OCI-LY7 (cell line): ENCODE measurements around the gene GLI3. TPM values are rescaled to one million over a fixed set of nuclear protein-coding genes. Genes with fewer than 3 reads are reported as not detected.

ENCODE experiments used
- BruUV-seq: library from RNA; stranded (reverse); fragments of 400-500 nt; replicated peaks from 2 replicates; lab custom pipeline; 2021; lab: Mats Ljungman, UMichigan
- CTCF ChIA-PET: fragments of 300-600 bp; sonication (Branson Sonifier 250); formaldehyde crosslinking; loops from one replicate; lab custom pipeline; 2022; ENCODE audit warnings: antibody characterized with exemption; ENCODE audit not compliant: unreplicated experiment; lab: Charles Lee
- POLR2A ChIA-PET: fragments of 300-600 bp; sonication (Branson Sonifier 250); formaldehyde crosslinking; loops from one replicate; lab custom pipeline; 2022; ENCODE audit warnings: antibody characterized with exemption; lab: Charles Lee
- DNase-seq: peaks from one replicate; pipeline ENCODE4 v3.0.0-alpha.2; 2015; ENCODE audit warnings: low spot score
- H2AFZ ChIP-seq: fragments of 200-600 bp; sonication (generic), shearing (Covaris generic); 2 replicates; pipeline ENCODE4 v1.6.1; 2014; ENCODE audit warnings: mild to moderate bottlenecking, antibody characterized with exemption, low read length, moderate library complexity
- H3K27ac ChIP-seq: fragments of 200-600 bp; sonication (generic); 2 replicates; pipeline ENCODE4 v1.5.1; 2014; ENCODE audit warnings: mixed run types, low read depth, mild to moderate bottlenecking, moderate library complexity, low read length, inconsistent platforms; ENCODE audit not compliant: poor library complexity, severe bottlenecking
- H3K36me3 ChIP-seq: fragments of 200-600 bp; sonication (generic); 2 replicates; pipeline ENCODE4 v1.6.1; 2014; ENCODE audit warnings: mild to moderate bottlenecking, antibody characterized with exemption, low read length, moderate library complexity, mixed read lengths; ENCODE audit not compliant: insufficient read depth
- H3K4me1 ChIP-seq: fragments of 200-600 bp; sonication (generic); 2 replicates; pipeline ENCODE4 v1.5.1; 2014; ENCODE audit warnings: mild to moderate bottlenecking, low read length; ENCODE audit not compliant: insufficient read depth, poor library complexity, severe bottlenecking
- H3K4me2 ChIP-seq: fragments of 200-600 bp; sonication (generic); 2 replicates; pipeline ENCODE4 v1.6.1; 2014; ENCODE audit warnings: mild to moderate bottlenecking, low read length
- H3K4me3 ChIP-seq: fragments of 200-600 bp; sonication (generic); 2 replicates; pipeline ENCODE4 v1.5.1; 2014; ENCODE audit warnings: mild to moderate bottlenecking, low read depth, low read length; ENCODE audit not compliant: poor library complexity, severe bottlenecking
- H3K79me2 ChIP-seq: fragments of 200-600 bp; sonication (generic); 2 replicates; pipeline ENCODE4 v1.6.1; 2016; ENCODE audit warnings: low read depth, mild to moderate bottlenecking, low read length, moderate library complexity, mixed read lengths; ENCODE audit not compliant: insufficient read depth
- H3K9me2 ChIP-seq: fragments of 200-600 bp; sonication (generic); 2 replicates; pipeline ENCODE4 v1.6.1; 2016; ENCODE audit warnings: mild to moderate bottlenecking, low read length, mixed read lengths; ENCODE audit not compliant: insufficient read depth
- H3K9me3 ChIP-seq: fragments of 200-600 bp; sonication (generic); 2 replicates; pipeline ENCODE4 v1.6.1; 2014; ENCODE audit warnings: mild to moderate bottlenecking, mixed run types, low read length, mixed read lengths
- H4K20me1 ChIP-seq: fragments of 200-600 bp; sonication (generic); 2 replicates; pipeline ENCODE4 v1.6.1; 2014; ENCODE audit warnings: mild to moderate bottlenecking, antibody characterized with exemption, low read length, moderate library complexity, mixed read lengths; ENCODE audit not compliant: insufficient read depth
- EZH2phosphoT487 ChIP-seq: fragments of 200-600 bp; sonication (generic); IDR thresholded peaks from 2 replicates; pipeline ENCODE4 v1.6.1; 2018; ENCODE audit warnings: low read depth, borderline replicate concordance, mild to moderate bottlenecking, mixed run types, antibody characterized with exemption, low read length, moderate library complexity, mixed read lengths
- intact Hi-C: fragments of 100-400 bp; cut with micrococcal nuclease; formaldehyde crosslinking; loops from one replicate; pipeline ENCODE4 v1.10.0; 2022; ENCODE audit not compliant: unreplicated experiment
- total RNA-seq, 2 experiments: library from RNA; depleted of rRNA in 1 of 2; stranded (reverse); fragments of >200 nt in 1 of 2; shearing (Covaris generic) in 1 of 2; gene quantifications; 2 replicates each; pipeline ENCODE4 v1.2.3, GENCODE V29; 2014 to 2022
- TF ChIP-seq, protein P1 (sequence below): fragments of 200-600 bp; sonication (generic); conservative IDR thresholded peaks from 2 replicates; pipeline ENCODE4 v1.5.1; 2014; ENCODE audit warnings: mild to moderate bottlenecking, antibody characterized with exemption, low read length, moderate library complexity, mixed read lengths

Gene GLI3
- total RNA-seq, 2 experiments from 2014 or later: not detected

DNA sequence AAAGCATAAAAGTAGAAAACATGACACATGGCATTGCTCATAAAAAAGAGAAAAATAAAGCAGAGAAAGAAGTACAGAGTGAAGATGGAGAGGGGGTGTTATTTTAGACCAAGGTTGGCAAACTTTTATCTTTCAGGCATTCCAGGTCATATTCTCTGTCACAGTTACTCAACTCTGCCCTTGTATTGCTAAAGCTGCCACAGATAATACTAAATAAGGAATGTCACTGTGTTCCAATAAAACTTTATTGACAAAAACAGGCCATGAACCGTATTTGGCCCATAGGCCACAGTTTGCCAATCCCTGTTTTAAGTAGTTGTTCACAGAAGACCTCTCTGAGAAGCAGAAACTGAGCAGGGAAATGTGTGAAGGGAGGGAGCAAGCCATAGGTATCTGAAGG, 167.4 kb downstream of the GLI3 start:
- H3K9me2 ChIP-seq: no peaks in the 10 kb centered on the region; the same call in 1 of the 2 replicates
- intact Hi-C loops: no loop called here
- no peak overlapping the region for H3K27ac ChIP-seq
- H4K20me1 ChIP-seq: no peaks in the 10 kb centered on the region
- H3K4me1 ChIP-seq: peaks cover 5% of the 10 kb centered on the region
- no peak overlapping the region for H2AFZ ChIP-seq
- no peaks in the 10 kb centered on the region for H3K36me3 ChIP-seq
- no peak overlapping the region for H3K4me2 ChIP-seq
- H3K9me3 ChIP-seq: no peaks in the 10 kb centered on the region
- no TSS peak for BruUV-seq
- ChIA-PET POLR2A (no interaction called here), CTCF (no interaction called here)
- no peak overlapping the region for H3K4me3 ChIP-seq
- no peaks in the 10 kb centered on the region for H3K79me2 ChIP-seq
- no peak for DNase-seq
- TF ChIP-seq, protein P1, sequence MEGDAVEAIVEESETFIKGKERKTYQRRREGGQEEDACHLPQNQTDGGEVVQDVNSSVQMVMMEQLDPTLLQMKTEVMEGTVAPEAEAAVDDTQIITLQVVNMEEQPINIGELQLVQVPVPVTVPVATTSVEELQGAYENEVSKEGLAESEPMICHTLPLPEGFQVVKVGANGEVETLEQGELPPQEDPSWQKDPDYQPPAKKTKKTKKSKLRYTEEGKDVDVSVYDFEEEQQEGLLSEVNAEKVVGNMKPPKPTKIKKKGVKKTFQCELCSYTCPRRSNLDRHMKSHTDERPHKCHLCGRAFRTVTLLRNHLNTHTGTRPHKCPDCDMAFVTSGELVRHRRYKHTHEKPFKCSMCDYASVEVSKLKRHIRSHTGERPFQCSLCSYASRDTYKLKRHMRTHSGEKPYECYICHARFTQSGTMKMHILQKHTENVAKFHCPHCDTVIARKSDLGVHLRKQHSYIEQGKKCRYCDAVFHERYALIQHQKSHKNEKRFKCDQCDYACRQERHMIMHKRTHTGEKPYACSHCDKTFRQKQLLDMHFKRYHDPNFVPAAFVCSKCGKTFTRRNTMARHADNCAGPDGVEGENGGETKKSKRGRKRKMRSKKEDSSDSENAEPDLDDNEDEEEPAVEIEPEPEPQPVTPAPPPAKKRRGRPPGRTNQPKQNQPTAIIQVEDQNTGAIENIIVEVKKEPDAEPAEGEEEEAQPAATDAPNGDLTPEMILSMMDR: no peak
- no peak for TF ChIP-seq EZH2phosphoT487

DNA sequence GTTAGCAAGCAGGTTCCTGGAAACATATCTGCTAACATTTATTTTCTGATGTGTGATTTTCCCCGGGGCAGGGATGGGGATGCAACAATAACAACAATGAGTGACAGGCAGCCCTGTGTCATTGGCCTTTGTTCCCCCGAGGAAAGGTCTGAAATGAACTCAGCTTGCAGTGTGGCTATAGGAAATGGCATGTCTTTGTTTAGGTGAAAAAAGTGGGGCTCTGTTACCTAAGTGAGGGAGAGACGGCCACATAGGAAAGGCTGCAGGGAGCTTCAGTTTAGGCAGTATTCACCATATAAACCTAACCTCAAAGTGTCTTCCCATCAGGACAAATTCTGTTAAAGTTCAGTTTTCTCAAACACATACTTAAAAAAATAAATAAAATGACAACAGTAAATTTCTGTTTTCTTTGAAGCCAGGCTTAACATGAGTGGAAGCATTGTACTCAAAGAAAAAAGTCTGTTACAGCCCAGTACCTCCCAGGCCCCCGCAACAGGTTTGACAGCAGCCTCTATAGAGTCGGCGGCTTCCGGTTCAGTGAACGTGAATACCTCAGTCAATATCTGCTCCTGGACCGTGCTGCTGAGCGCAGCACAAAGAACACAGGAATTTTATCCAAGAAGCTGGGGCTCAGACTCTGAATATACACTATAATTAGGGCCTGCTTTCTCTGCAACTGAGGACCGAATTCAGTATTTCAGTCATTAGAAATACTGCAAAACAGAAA, 168.3 kb downstream of the GLI3 start:
- Histone ChIP-seq H2AFZ (peak overlapping the region; percentile 57; the same call in 1 of the 2 replicates), H3K27ac (no peak overlapping the region), H3K36me3 (no peaks in the 10 kb centered on the region), H3K9me3 (no peaks in the 10 kb centered on the region), H3K4me2 (no peak overlapping the region), H3K79me2 (no peaks in the 10 kb centered on the region), H3K4me3 (no peak overlapping the region), H3K4me1 (peaks cover 5% of the 10 kb centered on the region), H3K9me2 (no peaks in the 10 kb centered on the region; the same call in 1 of the 2 replicates), H4K20me1 (no peaks in the 10 kb centered on the region)
- no TSS peak for BruUV-seq
- no peak for DNase-seq
- CTCF ChIA-PET: no interaction called here
- no peak for TF ChIP-seq EZH2phosphoT487
- TF ChIP-seq, protein P1: no peak
- intact Hi-C loops: no loop called here
- POLR2A ChIA-PET: interaction anchor here (0.5 to 0.6 kb wide), 2 partner anchors 13 to 342 kb away, joined by 3 read pairs; no protein-coding TSS in a partner anchor

DNA sequence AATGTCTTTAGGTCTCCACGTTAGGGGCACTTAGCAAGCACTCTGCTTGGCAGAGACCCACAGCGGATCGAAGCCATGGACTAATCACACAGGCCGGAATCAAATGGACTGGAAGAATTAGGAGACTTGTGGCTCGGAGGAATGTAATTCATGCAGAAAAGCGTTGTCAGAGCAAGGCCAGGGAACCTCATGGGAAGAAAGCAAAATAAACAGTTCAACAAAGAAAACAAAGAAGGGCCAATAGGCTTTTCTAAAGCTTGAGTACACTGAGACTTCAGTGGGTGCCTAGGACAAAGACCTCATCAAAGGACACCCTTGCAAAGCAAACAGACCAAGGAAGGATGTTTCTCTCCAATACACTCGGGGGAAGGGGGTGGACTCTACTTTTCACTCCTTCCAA, 171.1 kb downstream of the GLI3 start:
- Histone ChIP-seq H3K79me2 (no peaks in the 10 kb centered on the region), H3K36me3 (no peaks in the 10 kb centered on the region), H3K4me3 (no peak overlapping the region), H3K9me2 (no peaks in the 10 kb centered on the region; the same call in 1 of the 2 replicates), H3K4me2 (no peak overlapping the region), H3K27ac (no peak overlapping the region), H4K20me1 (no peaks in the 10 kb centered on the region), H2AFZ (no peak overlapping the region), H3K9me3 (no peaks in the 10 kb centered on the region), H3K4me1 (peaks cover 19% of the 10 kb centered on the region)
- ChIA-PET POLR2A (interaction anchor here (0.7 kb wide), 1 partner anchor 123 kb away, joined by 4 read pairs; no protein-coding TSS in a partner anchor), CTCF (no interaction called here)
- DNase-seq: no peak
- intact Hi-C loops: no loop called here
- no TSS peak for BruUV-seq
- no peak for TF ChIP-seq EZH2phosphoT487
- TF ChIP-seq, protein P1: no peak
